Measurements from ENCODE around the gene PLSCR3. TPM values are rescaled to one million over a fixed set of nuclear protein-coding genes. Genes with fewer than 3 reads are reported as not detected.
A peak's percentile ranks its signal among the peaks of the same experiment; 100 is the strongest.
"Not testable (repeated sequence)": the region's sequence is repeated elsewhere in the genome, so short reads cannot be mapped to it uniquely, and the experiment has no call there.

Gene PLSCR3
- total RNA-seq, 1 donor, result 16.8 TPM

DNA sequence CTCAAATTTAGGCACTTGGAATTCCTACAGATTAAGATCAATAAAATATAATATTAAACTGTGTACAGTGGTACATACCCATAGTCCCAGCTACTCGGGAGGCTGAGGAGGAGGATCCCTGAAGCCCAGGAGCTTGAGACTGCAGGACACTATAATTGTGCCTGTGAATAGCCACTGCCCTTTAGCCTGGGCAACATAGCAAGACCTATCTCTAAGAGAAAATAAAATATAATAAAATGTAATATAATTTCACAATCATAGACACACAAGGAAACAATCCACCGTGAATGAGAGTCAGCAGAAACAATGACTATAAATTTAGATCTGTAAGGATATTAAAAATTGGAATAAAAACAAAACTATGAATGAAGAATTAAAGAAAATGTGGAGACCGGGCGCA, 23.5 kb downstream of the PLSCR3 start:
- TF ChIP-seq, protein P1, sequence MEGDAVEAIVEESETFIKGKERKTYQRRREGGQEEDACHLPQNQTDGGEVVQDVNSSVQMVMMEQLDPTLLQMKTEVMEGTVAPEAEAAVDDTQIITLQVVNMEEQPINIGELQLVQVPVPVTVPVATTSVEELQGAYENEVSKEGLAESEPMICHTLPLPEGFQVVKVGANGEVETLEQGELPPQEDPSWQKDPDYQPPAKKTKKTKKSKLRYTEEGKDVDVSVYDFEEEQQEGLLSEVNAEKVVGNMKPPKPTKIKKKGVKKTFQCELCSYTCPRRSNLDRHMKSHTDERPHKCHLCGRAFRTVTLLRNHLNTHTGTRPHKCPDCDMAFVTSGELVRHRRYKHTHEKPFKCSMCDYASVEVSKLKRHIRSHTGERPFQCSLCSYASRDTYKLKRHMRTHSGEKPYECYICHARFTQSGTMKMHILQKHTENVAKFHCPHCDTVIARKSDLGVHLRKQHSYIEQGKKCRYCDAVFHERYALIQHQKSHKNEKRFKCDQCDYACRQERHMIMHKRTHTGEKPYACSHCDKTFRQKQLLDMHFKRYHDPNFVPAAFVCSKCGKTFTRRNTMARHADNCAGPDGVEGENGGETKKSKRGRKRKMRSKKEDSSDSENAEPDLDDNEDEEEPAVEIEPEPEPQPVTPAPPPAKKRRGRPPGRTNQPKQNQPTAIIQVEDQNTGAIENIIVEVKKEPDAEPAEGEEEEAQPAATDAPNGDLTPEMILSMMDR (IDR thresholded peaks at IDR 0.05; ENCODE audit: insufficient read depth, low read depth, low read length), result no peak
- no peak for DNase-seq (ENCODE audit: low read depth)
- no peak overlapping the region for H3K4me3 ChIP-seq (ENCODE audit: low read depth, low read length)

DNA sequence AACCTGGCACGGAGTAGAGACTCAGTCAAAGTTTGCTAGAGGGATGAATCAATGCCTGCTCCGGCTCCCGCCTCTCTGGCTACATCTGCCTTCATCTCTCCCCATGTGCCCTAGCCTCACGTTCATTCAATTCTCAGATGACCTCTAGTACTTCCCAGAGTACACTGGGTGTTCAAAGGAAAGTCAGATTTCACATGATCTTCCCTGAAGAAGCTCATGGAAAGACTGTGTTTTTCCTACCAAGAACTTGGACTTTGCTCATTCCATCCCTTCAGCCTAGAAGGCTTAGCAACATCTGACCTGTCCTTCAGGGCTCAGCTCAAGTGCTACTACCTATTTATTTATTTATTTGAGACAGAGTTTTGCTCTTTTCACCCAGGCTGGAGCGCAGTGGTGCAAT, 24.5 kb downstream of the PLSCR3 start:
- no peak for DNase-seq (ENCODE audit: low read depth)
- TF ChIP-seq, protein P1 (IDR thresholded peaks at IDR 0.05; ENCODE audit: insufficient read depth, low read depth, low read length), result no peak
- H3K4me3 ChIP-seq (ENCODE audit: low read depth, low read length), result no peak overlapping the region

DNA sequence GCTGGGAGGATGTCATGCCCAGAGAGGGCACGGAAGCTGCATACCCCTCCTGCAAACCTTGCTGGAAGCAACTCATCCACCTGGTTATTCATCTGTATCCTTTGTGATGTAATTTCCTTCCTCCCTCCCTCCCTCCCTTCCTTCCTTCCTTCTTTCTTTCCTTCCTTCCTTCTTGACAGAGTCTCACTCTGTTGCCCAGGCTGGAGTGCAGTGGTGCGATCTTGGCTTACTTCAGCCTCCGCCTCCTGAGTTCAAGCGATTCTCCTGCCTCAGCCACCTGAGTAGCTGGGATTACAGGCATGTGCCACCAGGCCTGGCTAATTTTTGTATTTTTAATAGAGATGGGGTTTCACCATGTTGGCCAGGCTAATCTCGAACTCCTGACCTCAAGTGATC, 25.7 kb downstream of the PLSCR3 start:
- not testable (repeated sequence) for DNase-seq (ENCODE audit: low read depth); H3K4me3 ChIP-seq (ENCODE audit: low read depth, low read length)

DNA sequence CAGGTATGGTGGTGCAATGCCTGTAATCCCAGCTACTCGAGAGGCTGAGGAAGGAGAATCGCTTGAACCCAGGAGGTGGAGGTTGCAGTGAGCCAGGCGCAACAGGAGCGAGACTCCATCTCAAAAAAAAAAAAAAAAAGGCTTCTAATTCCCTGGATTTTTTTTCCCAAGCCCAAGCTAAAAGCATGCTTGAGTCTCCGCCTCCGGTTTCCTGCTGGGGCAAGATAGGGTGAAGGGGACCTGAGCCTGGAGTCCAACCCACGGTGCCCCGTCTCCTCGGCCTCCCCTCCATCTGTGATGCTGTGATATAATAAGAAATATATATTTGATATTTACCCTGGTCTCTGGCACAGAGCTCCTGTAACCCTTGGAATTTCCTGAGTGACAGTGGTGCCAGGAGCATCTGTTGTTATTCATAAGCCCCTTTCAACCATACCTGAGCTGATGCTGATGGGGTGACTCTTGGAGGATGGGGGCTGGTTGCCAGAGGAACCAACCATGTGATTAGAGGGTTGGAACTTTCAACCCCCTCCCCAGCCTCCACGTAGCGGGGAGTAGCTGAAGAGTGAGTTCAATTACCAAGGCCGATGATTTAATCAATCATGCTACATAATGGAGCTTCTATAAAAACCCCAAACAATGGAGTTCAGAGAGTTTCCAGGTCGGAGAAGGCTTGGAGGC, 26.3 kb downstream of the PLSCR3 start:
- TF ChIP-seq, protein P1 (IDR thresholded peaks at IDR 0.05; ENCODE audit: insufficient read depth, low read depth, low read length), result no peak
- H3K4me3 ChIP-seq (ENCODE audit: low read depth, low read length), result no peak overlapping the region
- no peak for DNase-seq (ENCODE audit: low read depth)

DNA sequence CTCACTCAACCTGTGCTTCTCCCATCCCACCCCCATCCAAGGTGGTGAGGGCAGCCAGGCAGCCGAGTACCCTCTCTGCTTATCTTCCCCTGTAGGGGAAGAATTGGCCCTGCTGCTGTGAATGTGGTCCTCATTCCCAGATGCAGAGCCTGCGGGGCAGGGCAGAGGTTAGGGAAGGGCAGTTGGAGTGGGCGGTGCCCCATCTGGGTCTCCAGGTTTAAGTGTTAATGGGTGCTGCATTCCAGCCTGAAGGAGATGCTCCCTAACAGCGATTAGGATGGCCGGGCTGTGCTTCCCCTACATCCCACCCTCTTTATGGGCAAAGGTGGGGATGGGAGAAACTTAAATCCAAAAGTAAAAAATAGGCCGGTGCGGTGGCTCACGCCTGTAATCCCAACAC, 27.2 kb downstream of the PLSCR3 start:
- no peak overlapping the region for H3K4me3 ChIP-seq (ENCODE audit: low read depth, low read length)
- TF ChIP-seq, protein P1 (IDR thresholded peaks at IDR 0.05; ENCODE audit: insufficient read depth, low read depth, low read length), result no peak
- no peak for DNase-seq (ENCODE audit: low read depth)

DNA sequence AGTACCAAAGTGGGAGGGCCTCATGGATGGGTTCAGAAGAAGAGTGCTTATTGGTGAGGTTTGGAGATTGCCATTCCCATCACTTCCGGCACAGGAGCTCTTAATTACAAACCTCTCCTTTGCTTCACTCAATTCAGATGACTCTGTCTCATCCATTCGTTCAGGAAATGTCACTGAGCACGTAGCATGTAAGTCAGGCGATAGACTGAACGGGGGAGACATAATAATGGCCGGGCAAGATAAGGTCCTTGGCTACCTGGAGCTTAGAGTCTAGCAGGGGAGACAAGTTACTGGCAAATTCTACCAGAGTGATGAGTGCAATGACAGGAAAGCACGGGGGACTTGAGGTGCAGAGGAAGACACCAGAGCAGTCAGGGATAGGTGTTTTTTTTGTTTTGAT, 28.4 kb downstream of the PLSCR3 start:
- DNase-seq (ENCODE audit: low read depth); H3K4me3 ChIP-seq (ENCODE audit: low read depth, low read length): not testable (repeated sequence)

DNA sequence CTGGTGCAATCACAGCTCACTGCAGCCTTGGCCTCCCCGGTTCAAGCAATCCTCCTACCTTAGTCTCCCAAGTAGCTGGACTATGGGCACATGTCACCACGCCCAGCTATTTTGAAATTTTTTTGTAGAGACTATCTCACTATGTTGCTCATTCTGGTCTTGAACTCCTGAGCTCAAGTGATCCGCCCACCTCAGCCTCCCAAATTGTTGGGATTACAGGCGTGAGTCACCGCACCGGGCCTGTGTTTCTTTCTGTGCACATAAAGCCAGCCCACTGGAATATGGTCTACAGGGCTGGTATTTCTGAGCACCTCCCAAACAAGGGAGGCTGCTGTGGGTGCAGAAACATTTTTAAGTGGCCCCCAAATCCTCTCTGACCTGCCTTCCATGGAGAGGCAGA, 31.0 kb downstream of the PLSCR3 start:
- TF ChIP-seq, protein P1 (IDR thresholded peaks at IDR 0.05; ENCODE audit: insufficient read depth, low read depth, low read length), result no peak
- H3K4me3 ChIP-seq (ENCODE audit: low read depth, low read length), result no peak overlapping the region
- DNase-seq (ENCODE audit: low read depth), result peak; percentile 19

DNA sequence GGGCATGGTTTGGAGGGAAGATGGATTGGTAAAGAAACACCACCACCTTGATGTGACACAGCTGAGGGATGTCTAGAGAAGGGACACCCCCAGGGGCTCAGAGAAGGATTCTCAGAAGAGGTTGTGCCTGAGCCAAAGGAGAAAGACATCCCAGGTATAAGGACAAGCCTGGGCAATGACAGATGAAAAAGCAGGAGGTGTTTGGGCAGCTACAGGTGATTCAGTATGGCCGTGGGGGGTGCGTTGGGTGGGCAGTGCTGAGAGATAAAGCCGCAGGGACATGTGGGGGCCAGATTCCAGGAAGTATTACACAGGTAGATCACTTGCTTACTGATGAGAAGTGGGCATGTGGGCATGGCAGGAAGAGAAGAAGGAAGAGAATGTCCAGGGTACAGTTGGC, 32.4 kb downstream of the PLSCR3 start:
- no peak for DNase-seq (ENCODE audit: low read depth)
- TF ChIP-seq, protein P1 (IDR thresholded peaks at IDR 0.05; ENCODE audit: insufficient read depth, low read depth, low read length), result no peak
- no peak overlapping the region for H3K4me3 ChIP-seq (ENCODE audit: low read depth, low read length)
